Measurements from ENCODE around the gene CFAP99. TPM values are rescaled to one million over a fixed set of nuclear protein-coding genes. Genes with fewer than 3 reads are reported as not detected.

CFAP99 gene
- polyA plus RNA-seq, 1 donor (not counting 4 experiments of a cell fraction or from before 2014, with no cell fraction given): not detected

DNA sequence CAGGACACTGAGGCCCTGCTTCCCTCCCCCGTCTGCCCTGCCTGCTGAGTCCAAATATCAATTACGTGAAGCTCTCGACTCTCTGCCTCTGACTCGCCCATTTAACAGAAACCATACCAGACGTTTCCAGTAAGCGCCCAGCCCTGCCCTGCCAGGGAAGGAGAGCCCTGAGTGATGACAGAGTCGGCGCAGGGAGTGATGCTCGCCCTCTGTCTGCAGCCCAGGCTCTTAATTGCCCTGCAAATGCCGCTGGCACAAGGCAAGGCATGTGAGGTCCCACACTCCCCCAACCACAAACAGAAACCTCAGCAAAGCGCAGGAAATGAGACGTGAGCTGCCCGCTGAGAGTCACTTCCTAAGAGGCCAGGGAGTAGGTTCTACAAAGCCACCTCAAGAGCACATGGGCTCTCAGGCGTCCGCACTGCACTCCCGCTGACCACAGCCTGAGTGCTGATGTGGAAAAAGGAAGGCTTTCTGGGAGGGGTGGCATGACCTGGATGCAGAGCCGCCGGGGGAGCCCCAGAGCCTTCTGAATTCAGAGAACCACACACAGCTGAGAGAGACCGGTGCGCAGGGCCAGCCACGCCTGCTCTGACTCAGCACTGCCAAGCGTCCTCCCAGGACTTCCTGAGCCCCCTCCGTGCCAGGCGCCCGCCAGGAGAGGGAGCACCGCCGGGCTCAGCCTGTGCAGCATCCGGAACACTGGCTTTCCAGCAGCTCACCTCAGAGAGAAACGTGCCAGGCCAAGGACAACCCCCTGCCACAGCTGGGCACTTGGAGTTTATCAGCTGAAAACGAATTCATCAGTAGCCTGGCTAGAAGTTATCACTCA is 5.7 kb upstream of the CFAP99 start:
- Histone ChIP-seq H4K20me1 (ENCODE audit: control insufficient read depth, extremely low read depth, insufficient read depth, low read length) (no peaks in the 10 kb centered on the region), H2AFZ (ENCODE audit: control insufficient read depth, low read length) (peak overlapping the region; percentile 95), H3K9me1 (ENCODE audit: control insufficient read depth, extremely low read depth, insufficient read depth, low read length) (no peaks in the 10 kb centered on the region), H3K4me3 (ENCODE audit: control insufficient read depth in 2 of 3, extremely low read depth in 1 of 3, insufficient read depth in 2 of 3, low read depth in 1 of 3, low read length in 3 of 3) (peak overlapping the region; percentile 12 to 68 (median 64)), H3K36me3 (ENCODE audit: control insufficient read depth in 2 of 2, extremely low read depth in 1 of 2, insufficient read depth in 2 of 2, low read length in 2 of 2) (no peaks in the 10 kb centered on the region), H3K4me1 (ENCODE audit: control insufficient read depth, extremely low read depth, insufficient read depth, low read length) (peaks cover 28% of the 10 kb centered on the region), H3K9ac (ENCODE audit: control insufficient read depth, extremely low read depth, insufficient read depth, low read length) (peak overlapping the region; percentile 74), H3K27ac (ENCODE audit: control insufficient read depth, insufficient read depth, low read length) (peak overlapping the region; percentile 74), H3K27me3 (ENCODE audit: control insufficient read depth, extremely low read depth, insufficient read depth, low read length) (peaks cover 28% of the 10 kb centered on the region), H3K79me2 (ENCODE audit: control insufficient read depth, insufficient read depth, low read length) (no peaks in the 10 kb centered on the region), H3K9me3 (ENCODE audit: control insufficient read depth, low read depth, low read length) (no peaks in the 10 kb centered on the region), H3K4me2 (ENCODE audit: control insufficient read depth, extremely low read depth, insufficient read depth, low read depth, low read length) (peak overlapping the region; percentile 91)
- TF ChIP-seq EZH2 (IDR thresholded peaks at IDR 0.05; ENCODE audit: low read length): no peak
- TF ChIP-seq, protein P1, sequence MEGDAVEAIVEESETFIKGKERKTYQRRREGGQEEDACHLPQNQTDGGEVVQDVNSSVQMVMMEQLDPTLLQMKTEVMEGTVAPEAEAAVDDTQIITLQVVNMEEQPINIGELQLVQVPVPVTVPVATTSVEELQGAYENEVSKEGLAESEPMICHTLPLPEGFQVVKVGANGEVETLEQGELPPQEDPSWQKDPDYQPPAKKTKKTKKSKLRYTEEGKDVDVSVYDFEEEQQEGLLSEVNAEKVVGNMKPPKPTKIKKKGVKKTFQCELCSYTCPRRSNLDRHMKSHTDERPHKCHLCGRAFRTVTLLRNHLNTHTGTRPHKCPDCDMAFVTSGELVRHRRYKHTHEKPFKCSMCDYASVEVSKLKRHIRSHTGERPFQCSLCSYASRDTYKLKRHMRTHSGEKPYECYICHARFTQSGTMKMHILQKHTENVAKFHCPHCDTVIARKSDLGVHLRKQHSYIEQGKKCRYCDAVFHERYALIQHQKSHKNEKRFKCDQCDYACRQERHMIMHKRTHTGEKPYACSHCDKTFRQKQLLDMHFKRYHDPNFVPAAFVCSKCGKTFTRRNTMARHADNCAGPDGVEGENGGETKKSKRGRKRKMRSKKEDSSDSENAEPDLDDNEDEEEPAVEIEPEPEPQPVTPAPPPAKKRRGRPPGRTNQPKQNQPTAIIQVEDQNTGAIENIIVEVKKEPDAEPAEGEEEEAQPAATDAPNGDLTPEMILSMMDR (optimal IDR thresholded peaks at IDR 0.05 in 1 of 3, IDR thresholded peaks at IDR 0.05 in 1 of 3, conservative IDR thresholded peaks at IDR 0.05 in 1 of 3; ENCODE audit: extremely low read depth in 1 of 3, insufficient read depth in 2 of 3, low read length in 3 of 3): peak in 2 of 3 experiments; percentile 57 to 62
- DNase-seq (ENCODE audit: low read depth, low spot score) (peak; percentile 38), FAIRE-seq (peak; percentile 74)
- dilution Hi-C loops (cut with MboI; ENCODE audit: extremely low pct_ligation_motif_present, low sequenced_read_pairs): no loop called here

DNA sequence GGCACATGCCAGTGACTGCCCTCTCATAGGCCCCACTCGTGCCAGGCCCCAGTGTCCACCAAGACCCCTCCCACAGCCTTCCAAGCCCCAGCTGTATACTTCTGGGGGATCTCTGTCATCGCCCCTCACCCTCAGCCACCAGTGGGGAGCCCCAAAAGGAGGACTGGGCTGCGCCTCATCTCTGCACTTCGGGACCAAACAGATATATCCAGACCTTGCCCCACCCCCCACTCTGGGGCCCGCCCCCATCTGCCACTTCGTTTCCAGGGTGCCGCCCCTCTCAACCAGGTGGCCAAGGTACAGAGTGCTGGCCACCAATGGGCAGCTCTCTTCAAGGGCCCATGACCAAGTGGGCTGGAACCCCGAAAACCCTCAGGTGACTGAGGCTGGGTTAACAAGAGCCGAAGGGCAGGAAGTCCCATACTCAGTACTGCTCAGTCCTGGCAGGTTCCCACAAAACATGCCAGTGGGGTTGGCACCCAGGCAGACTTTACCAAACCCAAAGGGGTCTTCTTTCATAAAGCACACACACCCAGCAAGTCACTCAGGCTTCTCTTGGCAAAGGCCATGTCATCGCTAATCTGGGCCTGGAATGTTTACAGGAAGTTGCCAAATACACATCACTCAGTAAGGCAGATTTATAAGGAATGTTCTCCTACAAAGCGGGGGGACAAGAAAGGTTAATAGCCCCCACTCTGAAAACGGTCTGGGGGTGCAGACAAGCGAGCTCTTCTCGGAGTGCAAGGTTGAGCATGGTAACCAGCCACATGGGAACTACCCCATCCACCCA is 4.7 kb upstream of the CFAP99 start:
- H3K9me1 ChIP-seq (ENCODE audit: control insufficient read depth, extremely low read depth, insufficient read depth, low read length): no peaks in the 10 kb centered on the region
- TF ChIP-seq, protein P1 (optimal IDR thresholded peaks at IDR 0.05 in 1 of 3, IDR thresholded peaks at IDR 0.05 in 1 of 3, conservative IDR thresholded peaks at IDR 0.05 in 1 of 3; ENCODE audit: extremely low read depth in 1 of 3, insufficient read depth in 2 of 3, low read length in 3 of 3): no peak
- no peak for TF ChIP-seq EZH2 (IDR thresholded peaks at IDR 0.05; ENCODE audit: low read length)
- H4K20me1 ChIP-seq (ENCODE audit: control insufficient read depth, extremely low read depth, insufficient read depth, low read length): no peaks in the 10 kb centered on the region
- H3K36me3 ChIP-seq (ENCODE audit: control insufficient read depth in 2 of 2, extremely low read depth in 1 of 2, insufficient read depth in 2 of 2, low read length in 2 of 2): no peaks in the 10 kb centered on the region
- H3K4me1 ChIP-seq (ENCODE audit: control insufficient read depth, extremely low read depth, insufficient read depth, low read length): peaks cover 28% of the 10 kb centered on the region
- H3K9me3 ChIP-seq (ENCODE audit: control insufficient read depth, low read depth, low read length): no peaks in the 10 kb centered on the region
- peak overlapping the region; percentile 91 for H3K4me2 ChIP-seq (ENCODE audit: control insufficient read depth, extremely low read depth, insufficient read depth, low read depth, low read length)
- peaks cover 29% of the 10 kb centered on the region for H3K27me3 ChIP-seq (ENCODE audit: control insufficient read depth, extremely low read depth, insufficient read depth, low read length)
- H2AFZ ChIP-seq (ENCODE audit: control insufficient read depth, low read length): peak overlapping the region; percentile 71
- H3K79me2 ChIP-seq (ENCODE audit: control insufficient read depth, insufficient read depth, low read length): no peaks in the 10 kb centered on the region
- no peak for FAIRE-seq
- H3K9ac ChIP-seq (ENCODE audit: control insufficient read depth, extremely low read depth, insufficient read depth, low read length): peak overlapping the region; percentile 74
- no peak overlapping the region for H3K27ac ChIP-seq (ENCODE audit: control insufficient read depth, insufficient read depth, low read length)
- peak overlapping the region in 1 of 3 experiments; percentile 26 for H3K4me3 ChIP-seq (ENCODE audit: control insufficient read depth in 2 of 3, extremely low read depth in 1 of 3, insufficient read depth in 2 of 3, low read depth in 1 of 3, low read length in 3 of 3)
- dilution Hi-C loops (cut with MboI; ENCODE audit: extremely low pct_ligation_motif_present, low sequenced_read_pairs): no loop called here
- no peak for DNase-seq (ENCODE audit: low read depth, low spot score)

All from keratinocyte (primary cell).